ENCODE data around the gene R3HDML.
"Not testable (repeated sequence)": the region's sequence is repeated elsewhere in the genome, so short reads cannot be mapped to it uniquely, and the experiment has no call there.

Gene R3HDML

GRCh38 chr20:44328428-44328827 lies 8.4 kb upstream of the R3HDML start:
- DNase-seq, result no peak

GRCh38 chr20:44331201-44331600 lies 5.6 kb upstream of the R3HDML start:
- DNase-seq, result no peak

GRCh38 chr20:44334306-44334705 lies 2.5 kb upstream of the R3HDML start:
- no peak for DNase-seq

GRCh38 chr20:44334709-44335108 lies 2.1 kb upstream of the R3HDML start:
- no peak for DNase-seq

GRCh38 chr20:44335675-44336074 lies 1.2 kb upstream of the R3HDML start:
- no peak for DNase-seq

- no peak for DNase-seq
Observed at GRCh38 chr20:44336086-44336485, 757 bp upstream of the R3HDML start.

GRCh38 chr20:44342248-44342647 lies 5.4 kb downstream of the R3HDML start:
- DNase-seq, result no peak

GRCh38 chr20:44343162-44343675 lies 6.4 kb downstream of the R3HDML start:
- DNase-seq, result no peak

GRCh38 chr20:44344723-44345122 lies 7.9 kb downstream of the R3HDML start:
- DNase-seq, result no peak

GRCh38 chr20:44345147-44345546 lies 8.3 kb downstream of the R3HDML start:
- no peak for DNase-seq

GRCh38 chr20:44345941-44346340 lies 9.1 kb downstream of the R3HDML start:
- not testable (repeated sequence) for DNase-seq

GRCh38 chr20:44348168-44348659 lies 11.4 kb downstream of the R3HDML start:
- DNase-seq, result no peak

GRCh38 chr20:44349349-44349748 lies 12.5 kb downstream of the R3HDML start:
- no peak for DNase-seq

- DNase-seq, result no peak
Observed at GRCh38 chr20:44350567-44350966, 13.7 kb downstream of the R3HDML start.

- no peak for DNase-seq
Observed at GRCh38 chr20:44354979-44355497, 18.2 kb downstream of the R3HDML start.

GRCh38 chr20:44355498-44356352 lies 18.9 kb downstream of the R3HDML start, which contains the start of gene HNF4A:
Gene HNF4A, plus strand, starts transcription at chr20:44355699. Its CDS starts 106 bp downstream, at chr20:44355805.
- DNase-seq, result no peak

GRCh38 chr20:44356353-44356723 lies 19.5 kb downstream of the R3HDML start:
- DNase-seq, result no peak

- DNase-seq, result no peak
Observed at GRCh38 chr20:44357020-44357419, 20.2 kb downstream of the R3HDML start.

GRCh38 chr20:44357555-44358125 lies 20.8 kb downstream of the R3HDML start:
- no peak for DNase-seq

- no peak for DNase-seq
Observed at GRCh38 chr20:44358776-44359175, 21.9 kb downstream of the R3HDML start.

GRCh38 chr20:44360221-44360620 lies 23.4 kb downstream of the R3HDML start:
- DNase-seq, result no peak

GRCh38 chr20:44361021-44361420 lies 24.2 kb downstream of the R3HDML start:
- DNase-seq, result no peak

GRCh38 chr20:44362466-44362940 lies 25.7 kb downstream of the R3HDML start:
- no peak for DNase-seq

GRCh38 chr20:44364068-44364467 lies 27.2 kb downstream of the R3HDML start:
- DNase-seq, result no peak

Data from T-helper 9 cell (primary cell).